H1 (cell line): ENCODE data around the gene PTPRG. TPM values are rescaled to one million over a fixed set of nuclear protein-coding genes. Genes with fewer than 3 reads are reported as not detected.

Experiments used
- CREB1 ChIP-seq: IDR thresholded peaks from 2 replicates; pipeline ENCODE4 v1.6.1; 2012; ENCODE audit warnings: inconsistent platforms
- FOSL1 ChIP-seq: IDR thresholded peaks from 2 replicates; pipeline ENCODE4 v1.6.1; 2011; ENCODE audit warnings: mild to moderate bottlenecking, low read depth, low read length, moderate library complexity; ENCODE audit not compliant: insufficient read depth
- RFX5 ChIP-seq: IDR thresholded peaks from 2 replicates; pipeline ENCODE4 v1.6.1; 2011; ENCODE audit warnings: low read depth, low read length, improper control_type of control experiment, borderline replicate concordance
- SRF ChIP-seq: IDR thresholded peaks from 2 replicates; pipeline ENCODE4 v1.6.1; 2011; ENCODE audit warnings: mild to moderate bottlenecking, low read depth, low read length, moderate library complexity
- TAF7 ChIP-seq: optimal IDR thresholded peaks from 2 replicates; pipeline ENCODE3; 2011; ENCODE audit warnings: low read depth, mild to moderate bottlenecking, inconsistent platforms, low read length, moderate library complexity, borderline replicate concordance
- polyA plus RNA-seq, 7 experiments: library from polyadenylated mRNA; depleted of rRNA in 3 of 7; stranded (reverse) in 5 of 7; unstranded in 2 of 7; fragments of >200 nt in 5 of 7; fragments of 200-250 nt in 2 of 7; gene quantifications; 1 replicate in 5 of 7; 2 replicates in 1 of 7; 4 replicates in 1 of 7; pipeline versions ENCODE4 v1.2.1 to v1.2.3, GENCODE V29; 2011 to 2013; ENCODE audit warnings: missing spikeins in 2 of 7, mixed read lengths in 2 of 7
- total RNA-seq: library from RNA; stranded (reverse); fragmentation: NEBNext Ultra II Directional; extraction: Animal tissue kit (Norgen Biotek cat#: 25700); gene quantifications from 2 replicates; pipeline ENCODE4 v1.2.1, GENCODE V29; 2021

PTPRG gene
- total and polyA plus RNA-seq, 2 of the 8 experiments (the other 6 are each of a cell fraction or from before 2014, with no cell fraction given), result 23.3 to 96.2 TPM

- TF ChIP-seq RFX5, result no peak
- no peak for TF ChIP-seq FOSL1
- no peak for TF ChIP-seq CREB1
- no peak for TF ChIP-seq SRF
- TF ChIP-seq TAF7, result no peak
- TF ChIP-seq, all 59 proteins: peak for 0
These were observed 597.8 kb downstream of the PTPRG start (continued) for GRCh38 chr3:62159056-62159708.
